MM.1S (cell line): ENCODE measurements around the gene OGFOD1.

Experiments used
- DNase-seq: peaks from one replicate; pipeline ENCODE4 v3.0.0-alpha.2; 2015
- H2AFZ ChIP-seq: fragments of 300-600 bp; sonication (generic); 2 replicates; pipeline ENCODE4 v1.6.0; 2016; ENCODE audit warnings: antibody characterized with exemption, low read length
- H3F3A ChIP-seq: fragments of 300-600 bp; sonication (generic); 2 replicates; pipeline ENCODE4 v1.6.1; 2016; ENCODE audit warnings: mild to moderate bottlenecking, antibody characterized with exemption, low read length, moderate library complexity, mixed read lengths; ENCODE audit not compliant: insufficient read depth
- H3K27ac ChIP-seq: fragments of 300-600 bp; sonication (generic); 2 replicates; pipeline ENCODE4 v1.5.1; 2016; ENCODE audit warnings: mild to moderate bottlenecking, low read length
- H3K27me3 ChIP-seq: fragments of 300-600 bp; sonication (generic); replicated peaks from 2 replicates; pipeline ENCODE4 v1.6.0; 2016; ENCODE audit warnings: low read length; ENCODE audit not compliant: insufficient read depth
- H3K36me3 ChIP-seq: fragments of 300-600 bp; sonication (generic); replicated peaks from 2 replicates; pipeline ENCODE4 v1.6.1; 2016; ENCODE audit warnings: mild to moderate bottlenecking, low read length, mixed read lengths; ENCODE audit not compliant: insufficient read depth
- H3K4me1 ChIP-seq: fragments of 300-600 bp; sonication (generic); 2 replicates; pipeline ENCODE4 v1.6.1; 2016; ENCODE audit warnings: low read length, mixed read lengths
- H3K4me2 ChIP-seq: fragments of 300-600 bp; sonication (generic); 2 replicates; pipeline ENCODE4 v1.6.0; 2016; ENCODE audit warnings: low read depth, low read length
- H3K4me3 ChIP-seq: fragments of 300-600 bp; sonication (generic); 2 replicates; pipeline ENCODE4 v1.5.1; 2016; ENCODE audit warnings: low read length, mixed read lengths
- H3K79me2 ChIP-seq: fragments of 300-600 bp; sonication (generic); 2 replicates; pipeline ENCODE4 v1.6.1; 2016; ENCODE audit warnings: mixed run types, low read length, mixed read lengths
- H3K9ac ChIP-seq: fragments of 300-600 bp; sonication (generic); 2 replicates; pipeline ENCODE4 v1.6.1; 2016; ENCODE audit warnings: low read length, mixed read lengths
- H3K9me2 ChIP-seq: fragments of 300-600 bp; sonication (generic); replicated peaks from 2 replicates; pipeline ENCODE4 v1.6.1; 2016; ENCODE audit warnings: mild to moderate bottlenecking, low read length, mixed read lengths; ENCODE audit not compliant: insufficient read depth
- H3K9me3 ChIP-seq: fragments of 300-600 bp; sonication (generic); replicated peaks from 2 replicates; pipeline ENCODE4 v1.6.1; 2016; ENCODE audit warnings: mild to moderate bottlenecking, low read length, mixed read lengths; ENCODE audit not compliant: insufficient read depth
- H4K20me1 ChIP-seq: fragments of 300-600 bp; sonication (generic); 2 replicates; pipeline ENCODE4 v1.6.1; 2016; ENCODE audit warnings: mild to moderate bottlenecking, low read length, moderate library complexity, mixed read lengths; ENCODE audit not compliant: insufficient read depth
- EZH2 ChIP-seq: fragments of 300-600 bp; sonication (generic); optimal IDR thresholded peaks from 2 replicates; pipeline ENCODE3; 2017; ENCODE audit warnings: low read depth, mild to moderate bottlenecking, antibody characterized with exemption, low read length, mixed read lengths
- EZH2phosphoT487 ChIP-seq: fragments of 300-600 bp; sonication (generic); IDR thresholded peaks from 2 replicates; pipeline ENCODE4 v1.6.1; 2018; ENCODE audit warnings: antibody characterized with exemption, low read length
- TF ChIP-seq, protein P1 (sequence below): fragments of 300-600 bp; sonication (generic); IDR thresholded peaks from 2 replicates; pipeline ENCODE4 v1.5.1; 2016; ENCODE audit warnings: antibody characterized with exemption, low read length, mixed read lengths

The OGFOD1 gene

DNA sequence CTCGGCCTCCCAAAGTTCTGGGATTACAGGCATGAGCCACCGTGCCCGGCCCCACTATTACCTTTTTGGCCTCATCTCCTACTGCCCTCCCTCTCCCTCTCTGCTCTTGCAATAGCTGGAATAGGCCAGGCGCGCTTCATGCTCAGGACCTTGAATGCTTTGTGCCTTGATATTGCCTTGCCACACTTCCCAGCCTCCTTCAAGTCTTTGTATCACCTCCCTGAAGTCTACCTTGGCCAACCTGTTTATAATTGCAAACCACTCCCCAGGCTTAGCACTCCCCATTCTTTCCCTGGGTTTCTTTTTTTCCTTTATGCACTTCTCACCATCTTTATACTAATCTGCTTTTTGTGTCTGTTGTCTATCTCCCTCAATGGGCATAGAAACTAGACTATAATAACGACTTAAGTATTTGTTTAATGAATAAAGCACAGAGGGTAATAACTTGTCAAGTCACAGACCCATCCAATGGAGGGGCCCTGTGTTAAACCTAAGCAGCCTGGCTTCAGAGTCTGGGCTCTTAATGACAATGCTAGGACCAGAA lies 6.6 kb downstream of the OGFOD1 start:
- Histone ChIP-seq H3F3A (no peaks in the 10 kb centered on the region), H3K27ac (no peak overlapping the region), H3K9me3 (no peaks in the 10 kb centered on the region), H3K36me3 (peaks cover 6% of the 10 kb centered on the region; the same call in 1 of the 2 replicates), H3K9me2 (no peaks in the 10 kb centered on the region), H3K79me2 (peaks cover 12% of the 10 kb centered on the region), H3K4me1 (peaks cover 5% of the 10 kb centered on the region), H2AFZ (no peak overlapping the region), H3K27me3 (no peaks in the 10 kb centered on the region), H3K9ac (no peak overlapping the region), H4K20me1 (no peaks in the 10 kb centered on the region), H3K4me3 (no peak overlapping the region), H3K4me2 (no peak overlapping the region)
- no peak for TF ChIP-seq EZH2
- TF ChIP-seq, protein P1, sequence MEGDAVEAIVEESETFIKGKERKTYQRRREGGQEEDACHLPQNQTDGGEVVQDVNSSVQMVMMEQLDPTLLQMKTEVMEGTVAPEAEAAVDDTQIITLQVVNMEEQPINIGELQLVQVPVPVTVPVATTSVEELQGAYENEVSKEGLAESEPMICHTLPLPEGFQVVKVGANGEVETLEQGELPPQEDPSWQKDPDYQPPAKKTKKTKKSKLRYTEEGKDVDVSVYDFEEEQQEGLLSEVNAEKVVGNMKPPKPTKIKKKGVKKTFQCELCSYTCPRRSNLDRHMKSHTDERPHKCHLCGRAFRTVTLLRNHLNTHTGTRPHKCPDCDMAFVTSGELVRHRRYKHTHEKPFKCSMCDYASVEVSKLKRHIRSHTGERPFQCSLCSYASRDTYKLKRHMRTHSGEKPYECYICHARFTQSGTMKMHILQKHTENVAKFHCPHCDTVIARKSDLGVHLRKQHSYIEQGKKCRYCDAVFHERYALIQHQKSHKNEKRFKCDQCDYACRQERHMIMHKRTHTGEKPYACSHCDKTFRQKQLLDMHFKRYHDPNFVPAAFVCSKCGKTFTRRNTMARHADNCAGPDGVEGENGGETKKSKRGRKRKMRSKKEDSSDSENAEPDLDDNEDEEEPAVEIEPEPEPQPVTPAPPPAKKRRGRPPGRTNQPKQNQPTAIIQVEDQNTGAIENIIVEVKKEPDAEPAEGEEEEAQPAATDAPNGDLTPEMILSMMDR, result no peak
- no peak for TF ChIP-seq EZH2phosphoT487
- DNase-seq, result no peak

DNA sequence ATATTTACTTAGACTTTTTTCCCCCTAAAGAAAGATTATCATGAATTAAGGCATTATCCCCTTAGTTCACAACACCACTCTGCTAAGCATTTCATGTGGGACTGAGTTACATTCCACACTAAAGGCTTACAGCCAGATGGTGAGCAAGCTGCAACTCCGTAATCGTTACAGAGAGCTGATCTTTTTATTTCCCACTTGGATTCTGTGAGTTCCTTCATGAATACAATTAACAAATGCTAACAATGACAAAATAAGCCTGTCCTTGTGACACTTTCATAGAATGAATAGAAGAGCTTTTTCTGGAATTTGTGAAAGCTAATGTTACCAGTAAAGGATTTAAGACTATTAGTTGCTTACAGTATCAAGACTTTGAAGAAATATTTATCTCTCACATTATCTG lies 8.7 kb downstream of the OGFOD1 start:
- H2AFZ ChIP-seq, result no peak overlapping the region
- no peak for DNase-seq
- H3F3A ChIP-seq, result no peaks in the 10 kb centered on the region
- peaks cover 8% of the 10 kb centered on the region; the same call in 1 of the 2 replicates for H3K36me3 ChIP-seq
- no peaks in the 10 kb centered on the region for H3K79me2 ChIP-seq
- H3K9me2 ChIP-seq, result no peaks in the 10 kb centered on the region
- no peaks in the 10 kb centered on the region for H3K4me1 ChIP-seq
- H3K9me3 ChIP-seq, result no peaks in the 10 kb centered on the region
- H3K4me3 ChIP-seq, result no peak overlapping the region
- no peak overlapping the region for H3K4me2 ChIP-seq
- no peak overlapping the region for H3K27ac ChIP-seq
- no peak overlapping the region for H3K9ac ChIP-seq
- TF ChIP-seq EZH2, result no peak
- no peak for TF ChIP-seq EZH2phosphoT487
- TF ChIP-seq, protein P1, result no peak
- H3K27me3 ChIP-seq, result no peaks in the 10 kb centered on the region
- no peaks in the 10 kb centered on the region for H4K20me1 ChIP-seq

DNA sequence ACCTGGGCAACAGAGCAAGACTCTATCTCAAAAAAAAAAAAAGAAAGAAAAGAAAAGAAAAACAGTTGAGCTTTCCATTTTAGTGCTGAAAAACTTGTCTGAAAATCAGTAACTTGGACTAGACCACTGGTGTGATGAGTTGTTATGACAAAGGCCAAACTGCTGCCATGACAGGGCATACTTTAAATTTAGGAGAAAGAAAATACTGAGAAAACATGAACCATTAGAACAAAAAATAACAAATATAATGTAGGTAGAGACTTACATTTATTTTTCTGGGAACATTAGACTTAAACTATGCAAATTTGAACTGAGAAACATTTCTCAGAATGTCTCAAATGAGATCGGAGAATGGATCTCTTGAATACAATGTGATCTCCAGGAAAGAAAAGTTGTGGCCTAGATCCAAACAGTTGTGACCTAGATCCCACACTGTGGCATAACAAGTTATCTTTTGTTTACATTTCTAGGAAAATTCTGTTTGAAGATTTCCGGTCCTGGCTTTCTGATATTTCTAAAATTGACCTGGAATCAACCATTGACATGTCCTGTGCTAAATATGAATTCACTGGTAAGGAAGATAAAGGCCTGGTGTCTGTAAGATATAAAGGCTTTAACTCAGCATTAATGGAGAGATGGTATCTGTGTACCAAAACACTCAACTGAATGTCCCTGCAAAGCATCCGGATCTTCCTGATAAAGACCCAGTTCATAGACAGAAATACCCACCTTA lies 10.9 kb downstream of the OGFOD1 start:
- H3K9ac ChIP-seq, result no peak overlapping the region
- DNase-seq, result no peak
- no peak overlapping the region for H3K4me3 ChIP-seq
- H3K9me3 ChIP-seq, result no peaks in the 10 kb centered on the region
- H3K79me2 ChIP-seq, result no peaks in the 10 kb centered on the region
- TF ChIP-seq EZH2, result no peak
- TF ChIP-seq, protein P1, result no peak
- TF ChIP-seq EZH2phosphoT487, result no peak
- H3F3A ChIP-seq, result no peaks in the 10 kb centered on the region
- H3K4me1 ChIP-seq, result no peaks in the 10 kb centered on the region
- H2AFZ ChIP-seq, result no peak overlapping the region
- peaks cover 16% of the 10 kb centered on the region; the same call in 1 of the 2 replicates for H3K36me3 ChIP-seq
- no peaks in the 10 kb centered on the region for H4K20me1 ChIP-seq
- H3K9me2 ChIP-seq, result no peaks in the 10 kb centered on the region
- no peaks in the 10 kb centered on the region for H3K27me3 ChIP-seq
- no peak overlapping the region for H3K4me2 ChIP-seq
- H3K27ac ChIP-seq, result no peak overlapping the region
